ENCODE measurements around the gene GJA8.
"Not testable (repeated sequence)": the region's sequence is repeated elsewhere in the genome, so short reads cannot be mapped to it uniquely, and the experiment has no call there.

Gene GJA8

GRCh38 chr1:147928236-147929132, 25.9 kb downstream of the GJA8 start, which contains the start of gene GPR89B:
Gene GPR89B (plus strand): TSS chr1:147928420. CDS start chr1:147928537, 117 bp downstream.
- peak; percentile 97 for DNase-seq

GRCh38 chr1:147931137-147931536, 28.5 kb downstream of the GJA8 start:
- not testable (repeated sequence) for DNase-seq

- DNase-seq = not testable (repeated sequence)
Measured at GRCh38 chr1:147935296-147935695, 32.7 kb downstream of the GJA8 start.

- DNase-seq = not testable (repeated sequence)
Measured at GRCh38 chr1:147940456-147940855, 37.9 kb downstream of the GJA8 start.

GRCh38 chr1:147942563-147942962, 40.0 kb downstream of the GJA8 start:
- not testable (repeated sequence) for DNase-seq

- DNase-seq = not testable (repeated sequence)
Measured at GRCh38 chr1:147949517-147949916, 46.9 kb downstream of the GJA8 start.

Data from RPMI8226 (cell line).